Forelimb muscle (tissue), 1 donor: ENCODE measurements around the gene C13orf46. TPM values are rescaled to one million over a fixed set of nuclear protein-coding genes. Genes with fewer than 3 reads are reported as not detected.

Source experiments
- DNase-seq: peaks from one replicate; pipeline ENCODE4 v3.0.0-alpha.2; 2013; ENCODE audit warnings: low read depth
- polyA plus RNA-seq: library from polyadenylated mRNA; unstranded; fragments of 120-200 nt; gene quantifications from one replicate; pipeline ENCODE4 v1.2.1, GENCODE V29; 2013; ENCODE audit not compliant: insufficient read length

C13orf46 gene
- polyA plus RNA-seq, 1 donor: 0.57 TPM

- DNase-seq: no peak
Observed at GRCh38 chr13:113907635-113908617, 66.0 kb downstream of the C13orf46 start.

DNA sequence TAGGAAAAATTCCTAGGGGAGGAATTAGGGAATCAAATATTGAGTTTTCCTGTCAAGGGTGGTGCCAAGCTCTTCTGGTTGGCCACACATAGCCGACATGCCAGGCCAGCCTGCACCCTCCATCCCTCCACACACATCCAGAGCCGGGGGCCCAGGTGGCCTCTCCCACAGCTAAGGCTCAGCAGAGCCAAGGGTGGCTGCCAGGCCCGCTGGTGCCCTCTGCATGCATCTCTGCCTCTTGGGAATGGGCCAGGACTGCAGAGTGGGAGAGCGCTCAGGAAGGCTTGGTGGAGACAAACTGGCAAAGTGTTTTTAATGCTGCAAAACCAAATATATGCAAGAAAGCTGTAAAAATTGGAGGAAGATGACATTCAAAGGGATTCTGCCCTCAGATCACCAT is 67.3 kb downstream of the C13orf46 start:
- no peak for DNase-seq

DNA sequence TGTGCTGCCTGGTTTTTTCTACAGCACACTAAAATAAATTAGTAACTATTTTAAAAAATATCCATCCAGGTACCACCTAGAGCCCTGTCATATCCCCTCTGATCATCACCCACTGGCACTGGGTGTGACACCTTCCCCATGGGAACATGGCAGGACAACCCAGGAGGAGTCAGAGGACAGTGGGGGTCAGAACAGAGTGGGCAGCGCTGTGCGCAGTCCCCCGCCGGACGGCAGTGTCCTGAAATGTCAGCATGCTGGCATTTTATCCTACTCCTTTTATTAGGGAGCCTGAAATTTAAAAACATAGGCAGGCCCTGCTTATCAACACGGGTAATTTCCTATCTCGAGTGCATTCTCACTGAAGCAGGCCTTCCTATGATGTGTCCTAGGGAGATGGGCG is 67.9 kb downstream of the C13orf46 start:
- DNase-seq: no peak

DNA sequence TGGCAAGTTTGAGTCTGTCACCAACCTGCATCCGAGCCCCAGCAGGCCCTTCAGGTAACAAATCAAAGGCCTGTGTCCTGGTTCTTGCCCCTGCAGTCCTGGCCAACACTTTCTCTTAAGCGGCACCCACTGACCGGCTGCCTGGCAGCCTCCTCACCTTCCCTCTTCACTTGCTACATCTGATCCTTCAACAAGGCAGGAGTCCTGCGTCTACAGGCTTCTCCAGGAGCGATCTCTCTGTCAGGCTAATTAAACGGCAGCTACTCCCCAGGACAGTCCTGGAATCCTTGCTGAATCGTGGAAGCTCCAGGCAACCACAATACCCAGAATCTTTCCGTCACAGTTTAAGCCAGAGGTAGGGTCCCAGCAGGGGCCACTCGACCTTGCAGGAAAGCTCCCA is 68.9 kb downstream of the C13orf46 start:
- DNase-seq: no peak

- DNase-seq: no peak
Observed at GRCh38 chr13:113904411-113904810, 69.5 kb downstream of the C13orf46 start.

GRCh38 chr13:113903912-113904311 is 70.0 kb downstream of the C13orf46 start:
- no peak for DNase-seq

Other genes starting within 250 kb of the C13orf46 start
- gene TMEM255B, start 214.8 kb downstream of the C13orf46 start, polyA plus RNA-seq: 7.2 TPM
- gene GAS6, start 110.0 kb downstream of the C13orf46 start, polyA plus RNA-seq: 36.0 TPM
- gene RASA3, start 158.5 kb upstream of the C13orf46 start, polyA plus RNA-seq: 19.6 TPM
- gene CFAP97D2, start 205.2 kb upstream of the C13orf46 start, polyA plus RNA-seq: not detected